ENCODE results near the gene ROR1.
"Not testable (repeated sequence)": the region's sequence is repeated elsewhere in the genome, so short reads cannot be mapped to it uniquely, and the experiment has no call there.

The ROR1 gene

GRCh38 chr1:64196074-64196870 is 422.5 kb downstream of the ROR1 start:
- TF ChIP-seq ZNF274 (IDR thresholded peaks at IDR 0.05; ENCODE audit: low read depth, low read length), result no peak
- no peak overlapping the region for H3K4me3 ChIP-seq (ENCODE audit: low read length)

DNA sequence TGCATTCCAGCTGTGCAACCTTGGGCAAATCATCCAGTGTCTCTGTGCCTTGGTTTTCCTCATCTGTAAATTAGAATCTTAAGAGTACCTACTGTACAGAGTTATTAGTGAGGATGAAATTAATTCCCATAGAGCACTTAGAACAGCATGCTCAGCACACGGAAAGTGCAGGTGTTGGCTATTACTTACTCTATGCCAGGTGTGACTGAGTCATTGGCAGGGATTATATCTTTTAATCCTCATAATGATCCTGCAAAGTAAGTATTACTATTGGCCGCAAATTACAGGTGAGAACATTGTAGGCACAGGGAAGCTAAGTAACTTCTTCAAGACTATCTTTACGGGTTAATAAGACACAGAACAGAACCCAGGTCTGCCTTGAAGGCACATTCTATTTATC is 423.3 kb downstream of the ROR1 start:
- TF ChIP-seq ZNF274 (IDR thresholded peaks at IDR 0.05; ENCODE audit: low read depth, low read length), result no peak
- H3K4me3 ChIP-seq (ENCODE audit: low read length), result no peak overlapping the region

DNA sequence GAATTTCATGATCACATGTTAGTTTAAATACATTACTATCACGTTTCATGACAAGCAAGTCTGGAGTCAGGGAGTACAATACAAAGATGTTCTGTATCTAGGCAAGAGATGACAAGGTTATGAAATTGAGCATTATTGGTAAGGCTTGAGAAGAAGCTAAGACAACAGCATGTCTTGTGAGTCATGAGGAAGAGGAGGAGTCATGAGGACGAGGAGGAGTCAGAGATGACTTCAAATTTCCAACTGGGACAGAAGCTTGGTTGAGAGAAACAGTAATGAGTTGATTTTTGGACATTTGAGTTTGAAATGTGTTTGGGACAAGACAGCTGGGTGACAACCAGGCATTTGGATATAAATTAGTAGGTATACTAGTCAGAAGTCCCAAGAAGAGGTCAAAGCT is 425.3 kb downstream of the ROR1 start:
- no peak for TF ChIP-seq ZNF274 (IDR thresholded peaks at IDR 0.05; ENCODE audit: low read depth, low read length)
- no peak overlapping the region for H3K4me3 ChIP-seq (ENCODE audit: low read length)

GRCh38 chr1:64200064-64200463 is 426.2 kb downstream of the ROR1 start:
- H3K4me3 ChIP-seq (ENCODE audit: low read length), result no peak overlapping the region
- TF ChIP-seq ZNF274 (IDR thresholded peaks at IDR 0.05; ENCODE audit: low read depth, low read length), result no peak

DNA sequence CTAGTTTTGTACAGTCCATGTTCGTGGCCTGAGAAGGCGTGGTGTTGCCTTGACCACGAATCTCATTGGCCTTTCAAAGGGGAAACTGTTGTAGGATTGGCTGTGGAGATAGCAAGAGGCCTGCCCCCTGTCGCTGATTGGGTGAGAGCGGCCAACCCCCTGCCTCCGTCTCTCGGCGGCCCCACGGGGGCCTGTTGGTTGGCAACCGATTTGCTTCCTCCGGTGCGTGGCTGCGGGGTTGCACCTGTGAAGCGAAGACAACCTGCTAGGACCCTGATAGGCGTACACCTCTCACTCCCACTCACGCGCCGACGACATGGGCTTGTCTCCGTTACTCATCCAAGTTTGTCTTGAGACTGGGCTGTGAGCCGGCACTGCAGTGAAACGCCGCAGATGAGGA is 429.6 kb downstream of the ROR1 start, which contains the start of gene UBE2U:
UBE2U (plus strand) TSS at position 204 of the 400 bp plus-strand sequence. CDS start 428 bp downstream, outside the sequence.
- no peak within 1 kb of the TSS for H3K4me3 ChIP-seq (ENCODE audit: low read length)
- TF ChIP-seq ZNF274 (IDR thresholded peaks at IDR 0.05; ENCODE audit: low read depth, low read length), result no peak

DNA sequence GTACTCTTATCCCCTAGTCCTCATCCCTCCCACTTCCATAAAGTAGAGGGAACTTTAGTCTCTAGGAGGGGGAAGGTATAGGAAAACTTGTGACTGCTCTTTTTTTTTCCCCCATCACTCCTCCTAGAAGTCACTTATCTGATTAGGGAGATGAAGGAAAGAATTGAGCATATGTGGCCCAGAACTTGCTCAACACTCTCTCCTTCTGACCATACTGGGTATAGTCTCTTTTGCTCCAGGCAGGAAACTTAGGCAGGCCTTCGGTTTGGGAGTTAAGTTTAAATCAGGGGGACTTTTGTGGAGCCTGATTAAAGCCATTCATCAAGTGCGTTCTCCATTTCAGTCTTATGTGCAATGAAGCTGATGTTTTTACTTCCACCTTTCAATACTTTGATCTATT is 435.4 kb downstream of the ROR1 start:
- no peak for TF ChIP-seq ZNF274 (IDR thresholded peaks at IDR 0.05; ENCODE audit: low read depth, low read length)
- no peak overlapping the region for H3K4me3 ChIP-seq (ENCODE audit: low read length)

- H3K4me3 ChIP-seq (ENCODE audit: low read length), result no peak overlapping the region
- TF ChIP-seq ZNF274 (IDR thresholded peaks at IDR 0.05; ENCODE audit: low read depth, low read length), result no peak
Observed at GRCh38 chr1:64212031-64212430, 438.2 kb downstream of the ROR1 start.

GRCh38 chr1:64215576-64215975 is 441.8 kb downstream of the ROR1 start:
- H3K4me3 ChIP-seq (ENCODE audit: low read length), result no peak overlapping the region
- TF ChIP-seq ZNF274 (IDR thresholded peaks at IDR 0.05; ENCODE audit: low read depth, low read length), result no peak

GRCh38 chr1:64220241-64220640 is 446.4 kb downstream of the ROR1 start:
- no peak for TF ChIP-seq ZNF274 (IDR thresholded peaks at IDR 0.05; ENCODE audit: low read depth, low read length)
- no peak overlapping the region for H3K4me3 ChIP-seq (ENCODE audit: low read length)

DNA sequence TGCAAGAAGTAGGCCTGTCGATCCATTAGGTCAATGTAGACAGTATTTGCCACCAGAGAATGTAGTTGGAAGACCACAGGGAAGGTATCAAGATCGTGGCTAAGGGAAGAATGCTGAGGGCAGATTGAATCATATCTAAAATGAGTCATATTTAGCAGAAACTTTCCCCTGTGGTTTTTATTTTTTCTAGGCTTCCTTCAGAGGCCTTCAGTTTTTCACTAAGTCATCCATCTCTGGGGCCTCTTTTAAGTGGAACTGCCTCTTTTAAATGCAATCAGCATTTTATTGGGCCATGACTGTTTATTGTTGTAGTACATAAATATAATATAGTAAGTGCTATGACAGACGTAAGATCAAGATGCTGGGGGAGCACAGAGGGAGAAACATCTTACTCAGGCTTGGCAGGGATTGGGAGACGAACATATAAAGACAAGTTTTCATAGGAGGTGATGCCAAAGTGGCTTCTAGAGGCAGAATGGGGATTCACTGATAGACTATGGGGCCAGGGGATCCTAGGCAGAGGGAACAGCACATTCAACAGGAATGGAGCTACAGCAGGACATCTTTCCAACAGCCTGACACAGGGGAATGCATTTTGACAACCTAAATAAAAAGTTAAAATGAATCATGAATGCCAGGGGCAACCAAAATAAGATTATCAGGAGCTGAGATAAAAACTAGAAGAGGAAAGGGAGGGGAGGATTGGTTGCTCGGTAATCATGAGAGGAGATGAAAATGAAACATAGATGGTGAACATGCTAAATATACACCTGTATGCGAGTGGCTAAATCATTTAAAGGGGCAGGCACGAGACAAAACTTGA is 449.7 kb downstream of the ROR1 start:
- no peak for TF ChIP-seq ZNF274 (IDR thresholded peaks at IDR 0.05; ENCODE audit: low read depth, low read length)
- H3K4me3 ChIP-seq (ENCODE audit: low read length), result peak overlapping the region; percentile 32; the same call in 1 of the 2 replicates

GRCh38 chr1:64224236-64224635 is 450.4 kb downstream of the ROR1 start:
- not testable (repeated sequence) for H3K4me3 ChIP-seq (ENCODE audit: low read length)

- TF ChIP-seq ZNF274 (IDR thresholded peaks at IDR 0.05; ENCODE audit: low read depth, low read length), result no peak
- H3K4me3 ChIP-seq (ENCODE audit: low read length), result no peak overlapping the region
Observed at GRCh38 chr1:64228167-64228957, 454.5 kb downstream of the ROR1 start.

DNA sequence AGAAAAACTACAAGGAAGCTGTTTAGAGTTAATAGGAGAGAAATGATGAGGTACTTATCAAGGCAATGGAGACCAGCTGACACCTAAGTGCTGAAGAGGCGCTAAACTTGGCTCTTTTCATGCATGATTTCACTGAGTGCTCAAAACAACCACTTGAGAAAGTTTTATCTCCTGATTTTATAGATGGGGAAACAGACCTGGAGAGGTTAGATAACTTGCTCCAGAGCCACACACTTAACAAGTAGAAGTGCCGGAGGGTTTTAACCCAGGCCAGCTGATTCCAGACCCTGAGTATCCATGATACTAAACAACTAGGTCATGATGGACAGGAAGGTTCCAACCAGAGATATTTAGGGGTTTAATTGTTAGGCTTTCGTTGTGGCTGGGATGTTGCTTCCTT is 455.5 kb downstream of the ROR1 start:
- H3K4me3 ChIP-seq (ENCODE audit: low read length), result no peak overlapping the region
- TF ChIP-seq ZNF274 (IDR thresholded peaks at IDR 0.05; ENCODE audit: low read depth, low read length), result no peak
